Bone marrow (tissue), 2 donors: ENCODE results near the gene ARHGAP21.
"Not testable (repeated sequence)": the region's sequence is repeated elsewhere in the genome, so short reads cannot be mapped to it uniquely, and the experiment has no call there.

Experiments
- DNase-seq, 2 donors: peaks; one replicate each; lab custom pipeline; 2025; lab: John Stamatoyannopoulos, UW

ARHGAP21 gene

GRCh38 chr10:24625778-24626177, 97.9 kb downstream of the ARHGAP21 start:
- DNase-seq: no peak

- no peak for DNase-seq
Measured at GRCh38 chr10:24623383-24623782, 100.3 kb downstream of the ARHGAP21 start.

GRCh38 chr10:24622781-24623301, 100.8 kb downstream of the ARHGAP21 start:
- DNase-seq: peak in 1 of 2 donors; percentile 20

- DNase-seq: not testable (repeated sequence)
Measured at GRCh38 chr10:24621035-24621795, 102.5 kb downstream of the ARHGAP21 start.

GRCh38 chr10:24619994-24620310, 103.7 kb downstream of the ARHGAP21 start:
- not testable (repeated sequence) for DNase-seq

- DNase-seq: not testable (repeated sequence)
Measured at GRCh38 chr10:24619291-24619993, 104.2 kb downstream of the ARHGAP21 start.

GRCh38 chr10:24618401-24618800, 105.3 kb downstream of the ARHGAP21 start:
- no peak for DNase-seq

- DNase-seq: no peak
Measured at GRCh38 chr10:24617771-24618396, 105.8 kb downstream of the ARHGAP21 start.

- no peak for DNase-seq
Measured at GRCh38 chr10:24616536-24616935, 107.2 kb downstream of the ARHGAP21 start.

GRCh38 chr10:24606021-24606420, 117.7 kb downstream of the ARHGAP21 start:
- no peak for DNase-seq

- DNase-seq: no peak
Measured at GRCh38 chr10:24605141-24605540, 118.5 kb downstream of the ARHGAP21 start.

- no peak for DNase-seq
Measured at GRCh38 chr10:24603333-24603732, 120.4 kb downstream of the ARHGAP21 start.

GRCh38 chr10:24597961-24598360, 125.7 kb downstream of the ARHGAP21 start:
- no peak for DNase-seq

- DNase-seq: no peak
Measured at GRCh38 chr10:24597426-24597825, 126.3 kb downstream of the ARHGAP21 start.

GRCh38 chr10:24596217-24596930, 127.3 kb downstream of the ARHGAP21 start:
- DNase-seq: no peak

GRCh38 chr10:24590697-24591457, 132.8 kb downstream of the ARHGAP21 start:
- no peak for DNase-seq

- DNase-seq: no peak
Measured at GRCh38 chr10:24589265-24589664, 134.4 kb downstream of the ARHGAP21 start.

- DNase-seq: no peak
Measured at GRCh38 chr10:24579906-24580305, 143.8 kb downstream of the ARHGAP21 start.

GRCh38 chr10:24579448-24579847, 144.2 kb downstream of the ARHGAP21 start:
- no peak for DNase-seq

GRCh38 chr10:24575481-24576002, 148.1 kb downstream of the ARHGAP21 start:
- no peak for DNase-seq

GRCh38 chr10:24574578-24575155, 149.0 kb downstream of the ARHGAP21 start:
- no peak for DNase-seq
